Measurements from ENCODE around the gene SCAMP2. TPM values are rescaled to one million over a fixed set of nuclear protein-coding genes. Genes with fewer than 3 reads are reported as not detected.

The SCAMP2 gene
- total RNA-seq, 1 experiment from 2014 or later = 30.1 TPM

DNA sequence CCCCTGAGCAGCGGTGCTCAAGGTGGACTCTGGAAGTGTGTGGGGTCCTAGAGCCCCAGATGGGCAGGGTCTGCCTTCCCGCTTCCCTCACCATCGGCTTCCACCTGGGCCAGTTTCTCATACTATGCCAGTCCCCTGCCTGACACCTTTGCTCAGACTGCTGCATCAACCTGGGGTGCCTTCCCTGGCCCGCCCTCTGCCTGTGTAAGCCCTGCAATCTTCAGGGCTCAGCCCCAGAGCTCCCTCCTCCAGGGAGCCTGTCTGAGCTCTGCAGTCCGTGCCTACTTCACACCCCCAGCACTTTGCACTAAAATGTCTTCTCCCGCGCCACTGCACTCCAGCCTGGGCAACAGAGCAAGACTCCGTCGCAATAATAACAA, 78.2 kb downstream of the SCAMP2 start:
- TF ChIP-seq EZH2 (IDR thresholded peaks at IDR 0.05; ENCODE audit: low read length, unreplicated experiment) (no peak), EZH2phosphoT487 (IDR thresholded peaks at IDR 0.05; ENCODE audit: borderline replicate concordance, low read length) (no peak)
- TF ChIP-seq, protein P1, sequence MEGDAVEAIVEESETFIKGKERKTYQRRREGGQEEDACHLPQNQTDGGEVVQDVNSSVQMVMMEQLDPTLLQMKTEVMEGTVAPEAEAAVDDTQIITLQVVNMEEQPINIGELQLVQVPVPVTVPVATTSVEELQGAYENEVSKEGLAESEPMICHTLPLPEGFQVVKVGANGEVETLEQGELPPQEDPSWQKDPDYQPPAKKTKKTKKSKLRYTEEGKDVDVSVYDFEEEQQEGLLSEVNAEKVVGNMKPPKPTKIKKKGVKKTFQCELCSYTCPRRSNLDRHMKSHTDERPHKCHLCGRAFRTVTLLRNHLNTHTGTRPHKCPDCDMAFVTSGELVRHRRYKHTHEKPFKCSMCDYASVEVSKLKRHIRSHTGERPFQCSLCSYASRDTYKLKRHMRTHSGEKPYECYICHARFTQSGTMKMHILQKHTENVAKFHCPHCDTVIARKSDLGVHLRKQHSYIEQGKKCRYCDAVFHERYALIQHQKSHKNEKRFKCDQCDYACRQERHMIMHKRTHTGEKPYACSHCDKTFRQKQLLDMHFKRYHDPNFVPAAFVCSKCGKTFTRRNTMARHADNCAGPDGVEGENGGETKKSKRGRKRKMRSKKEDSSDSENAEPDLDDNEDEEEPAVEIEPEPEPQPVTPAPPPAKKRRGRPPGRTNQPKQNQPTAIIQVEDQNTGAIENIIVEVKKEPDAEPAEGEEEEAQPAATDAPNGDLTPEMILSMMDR (conservative IDR thresholded peaks at IDR 0.05; ENCODE audit: low read depth, low read length) = no peak
- no peak overlapping the region for H2AFZ ChIP-seq (ENCODE audit: low read length)
- peaks cover 14% of the 10 kb centered on the region; the same call in 1 of the 2 replicates for H4K20me1 ChIP-seq (ENCODE audit: low read length)
- ChIA-PET POLR2A (ENCODE audit: unreplicated experiment) (no interaction called here), CTCF (no interaction called here)
- no peaks in the 10 kb centered on the region for H3K4me1 ChIP-seq (ENCODE audit: insufficient read depth, low read length)
- no peaks in the 10 kb centered on the region; the same call in 1 of the 2 replicates for H3K36me3 ChIP-seq (ENCODE audit: low read depth, low read length)
- H3K9me2 ChIP-seq (replicated peaks; ENCODE audit: low read length) = no peaks in the 10 kb centered on the region
- no TSS peak for BruUV-seq (replicated peaks)
- H3K4me2 ChIP-seq (ENCODE audit: low read length) = no peak overlapping the region
- ATAC-seq (no peak), DNase-seq (no peak)
- no peaks in the 10 kb centered on the region for H3K27me3 ChIP-seq (ENCODE audit: low read length)
- peaks cover 41% of the 10 kb centered on the region for H3K79me2 ChIP-seq (ENCODE audit: low read length)
- no peak overlapping the region for H3K4me3 ChIP-seq (ENCODE audit: low read length)
- H3K9ac ChIP-seq (ENCODE audit: low read length) = no peak overlapping the region
- intact Hi-C loops (cut with micrococcal nuclease) = no loop called here
- no peaks in the 10 kb centered on the region for H3K9me3 ChIP-seq (ENCODE audit: low read length)
- no peaks in the 10 kb centered on the region for H3F3A ChIP-seq (ENCODE audit: low read length, unreplicated experiment)
- no peak overlapping the region for H3K27ac ChIP-seq (ENCODE audit: low read length)

DNA sequence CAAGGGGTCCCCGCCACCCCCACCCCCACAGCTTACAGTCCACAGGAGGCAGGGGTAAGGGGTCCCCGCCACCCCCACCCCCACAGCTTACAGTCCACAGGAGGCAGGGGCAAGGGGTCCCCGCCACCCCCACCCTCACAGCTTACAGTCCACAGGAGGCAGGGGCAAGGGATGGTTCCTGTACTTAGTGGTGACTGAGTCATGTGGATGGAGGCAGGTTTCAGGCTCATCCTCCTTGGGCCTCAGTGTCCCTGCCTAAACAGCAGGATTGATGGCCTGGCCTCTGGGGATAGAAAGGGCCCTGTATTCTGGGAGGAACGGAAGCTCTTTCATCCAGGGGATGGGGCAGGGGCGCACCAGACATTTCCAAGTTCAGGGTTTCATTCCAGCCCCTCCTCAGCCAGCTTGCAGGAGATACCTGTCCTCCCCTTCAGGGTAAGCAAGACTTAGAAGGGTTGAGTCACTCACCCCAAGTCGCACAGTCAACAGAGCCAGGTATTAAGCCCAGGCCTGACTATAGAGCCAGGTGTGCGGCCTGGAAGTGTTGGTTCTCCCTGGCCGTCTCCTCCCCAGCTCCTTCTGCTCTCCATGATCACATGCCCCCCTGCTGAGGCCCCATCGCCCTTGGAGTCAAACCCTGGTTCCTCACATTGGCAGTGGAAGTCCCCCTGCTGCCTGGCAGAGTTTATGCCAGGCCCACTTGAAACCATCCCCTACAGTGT, 78.8 kb downstream of the SCAMP2 start:
- Histone ChIP-seq H3F3A (ENCODE audit: low read length, unreplicated experiment) (no peaks in the 10 kb centered on the region), H3K27me3 (ENCODE audit: low read length) (no peaks in the 10 kb centered on the region), H3K4me1 (ENCODE audit: insufficient read depth, low read length) (peaks cover under 1% of the 10 kb centered on the region; the same call in 1 of the 2 replicates), H3K36me3 (ENCODE audit: low read depth, low read length) (no peaks in the 10 kb centered on the region; the same call in 1 of the 2 replicates), H2AFZ (ENCODE audit: low read length) (no peak overlapping the region), H3K79me2 (ENCODE audit: low read length) (peaks cover 46% of the 10 kb centered on the region), H3K4me2 (ENCODE audit: low read length) (no peak overlapping the region), H3K9me3 (ENCODE audit: low read length) (no peaks in the 10 kb centered on the region), H3K4me3 (ENCODE audit: low read length) (no peak overlapping the region), H3K27ac (ENCODE audit: low read length) (no peak overlapping the region), H4K20me1 (ENCODE audit: low read length) (peaks cover 19% of the 10 kb centered on the region; the same call in 1 of the 2 replicates), H3K9me2 (replicated peaks; ENCODE audit: low read length) (no peaks in the 10 kb centered on the region), H3K9ac (ENCODE audit: low read length) (no peak overlapping the region)
- ChIA-PET POLR2A (ENCODE audit: unreplicated experiment) (no interaction called here), CTCF (interaction anchor here (0.8 kb wide), 1 partner anchor 24 kb away, joined by 3 read pairs; no protein-coding TSS in a partner anchor)
- no peak for DNase-seq
- ATAC-seq = no peak
- BruUV-seq (replicated peaks) = no TSS peak
- intact Hi-C loops (cut with micrococcal nuclease) = no loop called here
- TF ChIP-seq EZH2phosphoT487 (IDR thresholded peaks at IDR 0.05; ENCODE audit: borderline replicate concordance, low read length) = no peak
- TF ChIP-seq, protein P1 (conservative IDR thresholded peaks at IDR 0.05; ENCODE audit: low read depth, low read length) = no peak
- TF ChIP-seq EZH2 (IDR thresholded peaks at IDR 0.05; ENCODE audit: low read length, unreplicated experiment) = no peak

Small RNA genes lying within 50 kb of the gene (microRNA-seq; reads per million reads assigned to microRNA genes)
- 0.75 reads per million for gene MIR6882 (ENCODE audit: unreplicated experiment)

Other genes with a start within 250 kb of the SCAMP2 start
- 9.9 and 15.6 TPM in 2 replicates for gene EDC3, start 177.3 kb downstream of the SCAMP2 start, total RNA-seq (2014; rRNA removed)
- 2.3 and 2.5 TPM in 2 replicates for gene CYP1A1, start 147.8 kb downstream of the SCAMP2 start, total RNA-seq (2014; rRNA removed)
- not detected in 2 replicates for gene CYP1A2, start 124.5 kb downstream of the SCAMP2 start, total RNA-seq (2014; rRNA removed)
- 38.0 and 50.3 TPM in 2 replicates for gene CSK, start 91.3 kb downstream of the SCAMP2 start, total RNA-seq (2014; rRNA removed)
- gene LMAN1L, start 60.5 kb downstream of the SCAMP2 start, total RNA-seq (2014; rRNA removed) = not detected in 2 replicates
- not detected in 2 replicates for gene CPLX3, start 46.7 kb downstream of the SCAMP2 start, total RNA-seq (2014; rRNA removed)
- gene ULK3, start 30.2 kb downstream of the SCAMP2 start, total RNA-seq (2014; rRNA removed) = 20.3 and 29.7 TPM in 2 replicates
- 30.6 and 35.2 TPM in 2 replicates for gene MPI, start 16.7 kb upstream of the SCAMP2 start, total RNA-seq (2014; rRNA removed)
- 23.8 and 24.3 TPM in 2 replicates for gene FAM219B, start 33.5 kb upstream of the SCAMP2 start, total RNA-seq (2014; rRNA removed)
- 109 and 145 TPM in 2 replicates for gene COX5A, start 64.7 kb upstream of the SCAMP2 start, total RNA-seq (2014; rRNA removed)
- 6.6 and 7.1 TPM in 2 replicates for gene RPP25, start 83.4 kb upstream of the SCAMP2 start, total RNA-seq (2014; rRNA removed)
- 7.0 and 9.0 TPM in 2 replicates for gene SCAMP5, start 122.2 kb upstream of the SCAMP2 start, total RNA-seq (2014; rRNA removed)
- gene PPCDC, start 150.2 kb upstream of the SCAMP2 start, total RNA-seq (2014; rRNA removed) = 31.0 and 31.5 TPM in 2 replicates